Activated naive CD8-positive, alpha-beta T cell treated with anti-CD3 and anti-CD28 coated beads for 36 hours (primary cell): ENCODE results near the gene FXYD1. TPM values are rescaled to one million over a fixed set of nuclear protein-coding genes. Genes with fewer than 3 reads are reported as not detected.
A peak's percentile ranks its signal among the peaks of the same experiment; 100 is the strongest.

Experiments
- DNase-seq: peaks from one replicate; pipeline ENCODE4 v3.0.0; 2021
- H3K27ac Mint-ChIP-seq: one replicate; pipeline ENCODE4 v1.8.0; 2022; ENCODE audit warnings: mild to moderate bottlenecking, moderate library complexity, mixed read lengths
- H3K27me3 Mint-ChIP-seq: one replicate; pipeline ENCODE4 v1.8.0; 2022; ENCODE audit warnings: mild to moderate bottlenecking, mixed read lengths
- H3K36me3 Mint-ChIP-seq: one replicate; pipeline ENCODE4 v1.8.0; 2021; ENCODE audit warnings: mild to moderate bottlenecking, mixed read lengths
- H3K4me1 Mint-ChIP-seq: one replicate; pipeline ENCODE4 v1.8.0; 2021; ENCODE audit warnings: mixed read lengths
- H3K4me3 Mint-ChIP-seq: one replicate; pipeline ENCODE4 v1.8.0; 2022; ENCODE audit warnings: mild to moderate bottlenecking, moderate library complexity, mixed read lengths
- H3K9me3 Mint-ChIP-seq: one replicate; pipeline ENCODE4 v1.8.0; 2022; ENCODE audit warnings: mixed read lengths
- total RNA-seq, 2 experiments: library from RNA; stranded (reverse); gene quantifications; one replicate each; pipeline ENCODE4 v1.2.3, GENCODE V29; 2021

FXYD1 gene
- total RNA-seq, 2 experiments from 2014 or later: 1.1 TPM

DNA sequence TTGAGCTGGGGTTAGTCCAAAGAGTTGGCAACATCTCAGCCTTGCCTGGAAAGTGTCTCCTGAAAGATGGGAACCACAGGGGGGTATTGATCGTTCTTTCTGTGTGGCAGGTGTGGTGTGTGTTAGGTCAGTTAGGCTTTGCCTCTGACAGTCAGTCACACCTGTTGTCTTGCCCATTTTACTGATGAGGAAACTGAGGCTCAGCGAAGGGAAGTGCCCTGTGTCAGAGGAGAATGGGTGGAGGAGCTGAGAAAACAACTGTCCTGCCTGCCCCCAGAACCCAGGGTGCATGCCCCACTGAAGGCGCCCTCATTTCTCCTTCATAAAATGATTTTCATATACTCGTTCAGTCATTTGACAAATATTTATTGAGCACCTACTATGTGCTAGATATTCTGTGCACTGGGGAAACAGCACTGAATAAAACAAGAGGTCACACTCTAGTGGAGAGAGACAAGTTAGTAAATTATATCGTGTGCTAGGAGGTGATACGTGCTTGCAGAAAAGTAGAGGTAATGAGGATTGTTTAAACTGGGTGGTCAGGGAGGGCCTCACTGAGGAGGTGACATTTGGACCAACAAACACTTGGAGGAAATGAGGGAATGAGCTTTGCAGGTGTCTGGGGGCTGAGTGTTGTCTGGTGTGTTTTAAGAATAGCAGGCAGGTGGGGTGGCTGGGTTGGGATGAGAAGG is 17.5 kb downstream of the FXYD1 start:
- peaks cover 44% of the 10 kb centered on the region for H3K4me1 Mint-ChIP-seq

GRCh38 chr19:35156673-35157014 is 18.0 kb downstream of the FXYD1 start:
- no peak for DNase-seq
- H3K27ac Mint-ChIP-seq: peak overlapping the region; percentile 99
- H3K36me3 Mint-ChIP-seq: peaks cover 63% of the 10 kb centered on the region
- H3K9me3 Mint-ChIP-seq: peaks cover 6% of the 10 kb centered on the region
- H3K4me3 Mint-ChIP-seq: peak overlapping the region; percentile 97
- H3K4me1 Mint-ChIP-seq: peaks cover 47% of the 10 kb centered on the region
- no peaks in the 10 kb centered on the region for H3K27me3 Mint-ChIP-seq

More for the DNA sequence above, 17.5 kb downstream of the FXYD1 start:
- no peaks in the 10 kb centered on the region for H3K27me3 Mint-ChIP-seq
- peak overlapping the region; percentile 97 for H3K4me3 Mint-ChIP-seq
- peaks cover 2% of the 10 kb centered on the region for H3K9me3 Mint-ChIP-seq
- DNase-seq: no peak
- H3K27ac Mint-ChIP-seq: peak overlapping the region; percentile 99
- H3K36me3 Mint-ChIP-seq: peaks cover 58% of the 10 kb centered on the region

GRCh38 chr19:35157431-35157830 is 18.8 kb downstream of the FXYD1 start:
- Mint-ChIP-seq H3K27ac (peak overlapping the region; percentile 99), H3K36me3 (peaks cover 71% of the 10 kb centered on the region), H3K9me3 (peaks cover 12% of the 10 kb centered on the region), H3K27me3 (no peaks in the 10 kb centered on the region), H3K4me3 (peak overlapping the region; percentile 97), H3K4me1 (peaks cover 46% of the 10 kb centered on the region)
- DNase-seq: no peak

DNA sequence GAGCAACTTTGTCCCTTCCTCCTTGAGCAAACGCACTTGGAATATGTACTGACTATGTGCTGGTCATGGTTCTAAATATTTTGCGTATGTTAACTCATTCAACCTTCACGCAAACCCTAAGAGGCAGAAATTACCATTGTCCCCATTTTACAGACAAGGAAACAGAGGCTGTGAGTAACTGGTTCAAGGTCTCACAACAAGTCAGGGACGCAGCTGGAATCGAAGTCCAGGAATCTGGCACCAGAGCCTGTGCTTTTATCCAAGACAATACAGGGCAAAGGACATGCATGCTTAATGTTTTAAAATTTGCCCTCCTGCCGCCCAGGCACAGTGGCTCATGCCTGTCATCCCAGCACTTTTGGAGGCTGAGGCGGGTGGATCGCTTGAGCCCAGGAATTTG is 21.0 kb downstream of the FXYD1 start:
- Mint-ChIP-seq H3K9me3 (peaks cover 25% of the 10 kb centered on the region), H3K4me1 (peaks cover 37% of the 10 kb centered on the region), H3K27ac (no peak overlapping the region), H3K27me3 (no peaks in the 10 kb centered on the region), H3K36me3 (peaks cover 93% of the 10 kb centered on the region), H3K4me3 (no peak overlapping the region)
- no peak for DNase-seq

DNA sequence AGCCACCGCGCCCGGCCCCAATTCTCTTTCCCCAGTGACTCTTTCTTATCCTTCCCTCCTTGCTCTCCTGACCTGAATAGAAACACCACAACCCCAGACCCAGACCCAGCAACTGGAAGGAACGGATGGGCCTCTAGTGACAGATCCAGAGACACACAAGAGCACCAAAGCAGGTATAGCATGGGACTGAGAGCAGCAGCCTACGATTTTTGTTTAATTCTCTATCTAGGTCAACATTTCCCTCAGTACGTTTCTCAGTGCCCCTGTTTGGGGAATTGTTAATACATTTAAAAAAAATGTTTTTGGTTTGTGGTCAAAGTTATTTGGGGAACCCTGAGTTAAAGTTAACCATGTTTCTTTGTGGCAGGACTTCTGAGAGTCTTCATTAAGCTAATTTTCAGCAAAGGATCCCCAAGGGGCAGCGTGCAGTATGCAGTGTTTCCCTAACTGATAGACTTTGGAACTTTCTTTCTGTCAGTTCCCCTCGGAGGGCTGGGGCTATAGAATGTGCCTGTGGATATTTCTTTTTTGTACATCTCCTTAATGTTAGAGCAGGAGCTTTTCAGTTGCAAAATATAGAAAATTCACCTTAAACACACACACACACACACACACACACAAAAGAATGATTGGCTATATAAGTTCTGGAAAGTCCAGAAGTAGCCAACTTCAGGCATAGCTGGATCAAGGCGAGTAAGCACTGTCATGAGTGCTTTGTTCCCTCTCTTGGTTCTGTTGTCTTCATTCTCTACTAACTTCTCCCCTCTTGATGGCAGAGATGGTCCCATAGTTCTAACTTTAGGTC is 22.2 kb downstream of the FXYD1 start:
- no peaks in the 10 kb centered on the region for H3K27me3 Mint-ChIP-seq
- DNase-seq: no peak
- peaks cover 32% of the 10 kb centered on the region for H3K9me3 Mint-ChIP-seq
- no peak overlapping the region for H3K4me3 Mint-ChIP-seq
- H3K36me3 Mint-ChIP-seq: peaks cover 98% of the 10 kb centered on the region
- peak overlapping the region; percentile 65 for H3K27ac Mint-ChIP-seq
- peaks cover 37% of the 10 kb centered on the region for H3K4me1 Mint-ChIP-seq

DNA sequence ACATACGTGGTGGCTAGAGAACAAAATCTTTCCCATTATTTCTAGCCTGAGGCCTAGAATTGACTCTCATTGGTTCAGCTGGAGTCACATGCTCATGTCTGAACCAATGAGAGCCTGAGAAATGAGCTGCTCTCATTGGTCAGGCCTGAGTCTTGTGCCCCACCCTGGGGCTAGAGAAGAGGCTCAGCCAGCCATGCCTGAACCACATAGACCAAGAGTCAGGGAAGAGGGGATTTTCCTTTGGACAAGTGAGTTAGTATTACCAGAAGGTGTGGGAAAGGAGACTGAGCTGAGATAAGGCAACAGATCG is 22.8 kb downstream of the FXYD1 start:
- Mint-ChIP-seq H3K36me3 (peaks cover 98% of the 10 kb centered on the region), H3K4me1 (peaks cover 34% of the 10 kb centered on the region), H3K9me3 (peaks cover 38% of the 10 kb centered on the region), H3K27ac (peak overlapping the region; percentile 55), H3K27me3 (no peaks in the 10 kb centered on the region), H3K4me3 (no peak overlapping the region)
- no peak for DNase-seq

DNA sequence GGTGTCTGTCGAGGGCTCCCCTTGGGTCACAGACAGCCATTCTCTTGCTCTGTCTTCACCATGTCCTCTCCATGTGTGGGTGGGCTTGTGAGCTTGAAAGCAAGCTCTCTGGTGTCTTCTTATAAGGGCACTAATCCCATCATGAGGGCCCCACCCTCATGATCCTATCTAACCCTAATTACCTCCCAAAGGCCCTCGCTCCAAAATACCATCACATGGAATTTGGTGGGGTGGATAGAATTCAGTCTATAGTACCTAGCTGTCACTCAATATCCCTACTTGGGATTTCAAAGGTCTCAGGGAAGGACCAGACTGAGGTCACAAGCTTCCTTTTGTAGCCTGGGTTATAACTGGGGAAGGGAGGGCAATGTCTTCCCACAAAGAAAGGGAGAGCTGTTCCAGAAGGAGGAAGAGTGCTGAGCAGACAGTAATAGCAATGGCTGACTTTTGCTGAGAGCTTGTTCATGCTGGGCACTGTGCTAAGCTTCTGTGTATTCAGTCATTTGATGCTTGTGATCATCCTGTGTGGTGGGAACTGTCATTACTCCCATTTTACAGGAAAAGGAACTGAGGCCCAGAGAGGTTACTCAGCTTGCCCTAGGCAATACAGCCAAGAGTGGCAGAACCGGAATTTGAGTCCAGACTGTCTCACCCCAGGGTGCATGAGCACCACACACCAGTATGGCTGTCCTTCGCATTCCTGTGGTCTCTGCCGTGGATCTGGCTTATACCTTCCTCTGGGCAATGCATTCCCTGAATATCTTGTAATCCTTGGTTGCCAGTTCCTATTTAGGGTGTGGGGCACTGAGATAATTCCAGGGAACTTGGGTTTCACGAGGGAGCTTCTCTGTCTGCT is 24.1 kb downstream of the FXYD1 start:
- Mint-ChIP-seq H3K36me3 (peaks cover 95% of the 10 kb centered on the region), H3K27ac (peak overlapping the region; percentile 28), H3K4me3 (no peak overlapping the region), H3K4me1 (peaks cover 32% of the 10 kb centered on the region), H3K27me3 (no peaks in the 10 kb centered on the region), H3K9me3 (peaks cover 41% of the 10 kb centered on the region)
- no peak for DNase-seq

- peaks cover 41% of the 10 kb centered on the region for H3K9me3 Mint-ChIP-seq
- peaks cover 21% of the 10 kb centered on the region for H3K4me1 Mint-ChIP-seq
- peak overlapping the region; percentile 51 for H3K27ac Mint-ChIP-seq
- peaks cover 86% of the 10 kb centered on the region for H3K36me3 Mint-ChIP-seq
- H3K4me3 Mint-ChIP-seq: no peak overlapping the region
- DNase-seq: no peak
- no peaks in the 10 kb centered on the region for H3K27me3 Mint-ChIP-seq
Measured at GRCh38 chr19:35164418-35164817, 25.8 kb downstream of the FXYD1 start.

- H3K4me3 Mint-ChIP-seq: no peak overlapping the region
- H3K27me3 Mint-ChIP-seq: no peaks in the 10 kb centered on the region
- peak overlapping the region; percentile 26 for H3K27ac Mint-ChIP-seq
- peaks cover 41% of the 10 kb centered on the region for H3K9me3 Mint-ChIP-seq
- peaks cover 83% of the 10 kb centered on the region for H3K36me3 Mint-ChIP-seq
- no peak for DNase-seq
- H3K4me1 Mint-ChIP-seq: peaks cover 22% of the 10 kb centered on the region
Measured at GRCh38 chr19:35165200-35166058, 26.8 kb downstream of the FXYD1 start.

DNA sequence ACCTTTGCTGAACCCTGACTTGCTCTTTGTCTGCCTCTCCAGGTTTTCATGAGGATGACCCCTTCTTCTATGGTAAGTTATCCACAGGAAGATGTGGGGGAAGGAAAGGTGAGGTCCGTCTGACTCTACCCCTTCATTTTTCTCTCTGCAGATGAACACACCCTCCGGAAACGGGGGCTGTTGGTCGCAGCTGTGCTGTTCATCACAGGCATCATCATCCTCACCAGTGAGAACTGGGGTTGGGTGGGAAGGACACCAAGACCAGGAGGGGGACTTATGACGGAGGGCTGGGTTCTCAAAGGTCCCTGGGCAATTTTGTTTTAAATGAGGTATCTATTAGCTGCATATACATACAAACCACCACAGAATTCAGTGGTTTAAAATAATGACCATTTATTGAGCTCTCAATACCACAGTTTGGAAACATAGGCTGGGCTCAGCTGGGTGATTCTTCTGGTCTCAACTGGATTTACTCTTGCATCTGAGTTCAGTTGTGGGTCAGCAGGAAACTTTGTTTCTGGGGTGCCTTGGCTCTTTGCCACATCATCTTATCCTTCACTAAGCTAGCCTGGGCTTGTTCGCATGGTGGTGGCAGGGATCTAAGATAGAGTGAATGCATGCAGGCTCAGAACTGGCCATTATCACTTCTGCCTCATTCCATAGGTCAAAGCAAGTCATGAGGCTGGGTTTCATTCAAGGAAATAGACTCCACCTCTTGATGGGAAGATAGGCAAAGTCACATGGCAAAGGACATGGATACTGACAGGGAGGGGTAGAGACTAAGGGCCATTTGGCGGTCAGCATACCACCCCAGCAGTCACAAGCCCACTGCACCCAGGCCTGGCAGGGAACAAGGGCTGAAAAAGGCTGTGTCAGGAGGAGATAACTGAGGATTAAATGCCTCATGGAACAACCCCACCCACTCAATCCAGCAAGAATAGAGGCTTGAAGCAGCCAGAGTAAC is 27.8 kb downstream of the FXYD1 start:
- peaks cover 37% of the 10 kb centered on the region for H3K9me3 Mint-ChIP-seq
- no peak for DNase-seq
- peak overlapping the region; percentile 78 for H3K27ac Mint-ChIP-seq
- peaks cover 77% of the 10 kb centered on the region for H3K36me3 Mint-ChIP-seq
- H3K4me1 Mint-ChIP-seq: peaks cover 19% of the 10 kb centered on the region
- H3K27me3 Mint-ChIP-seq: no peaks in the 10 kb centered on the region
- H3K4me3 Mint-ChIP-seq: no peak overlapping the region

GRCh38 chr19:35167251-35168119 is 28.9 kb downstream of the FXYD1 start:
- Mint-ChIP-seq H3K4me3 (no peak overlapping the region), H3K4me1 (peaks cover 23% of the 10 kb centered on the region)
- no peak for DNase-seq

GRCh38 chr19:35168196-35168595 is 29.6 kb downstream of the FXYD1 start:
- Mint-ChIP-seq H3K27me3 (no peaks in the 10 kb centered on the region), H3K9me3 (peaks cover 25% of the 10 kb centered on the region), H3K4me1 (peaks cover 23% of the 10 kb centered on the region), H3K36me3 (peaks cover 75% of the 10 kb centered on the region), H3K27ac (peak overlapping the region; percentile 76), H3K4me3 (no peak overlapping the region)
- no peak for DNase-seq

More at GRCh38 chr19:35167251-35168119, 28.9 kb downstream of the FXYD1 start:
- peaks cover 29% of the 10 kb centered on the region for H3K9me3 Mint-ChIP-seq
- peak overlapping the region; percentile 78 for H3K27ac Mint-ChIP-seq
- H3K36me3 Mint-ChIP-seq: peaks cover 75% of the 10 kb centered on the region
- no peaks in the 10 kb centered on the region for H3K27me3 Mint-ChIP-seq
